ENCODE results near the gene RAPGEF2. TPM values are rescaled to one million over a fixed set of nuclear protein-coding genes. Genes with fewer than 3 reads are reported as not detected.
A peak's percentile ranks its signal among the peaks of the same experiment; 100 is the strongest.

RAPGEF2 gene
- total RNA-seq, 1 donor = 50.3 TPM

- no peaks in the 10 kb centered on the region for H3K9me3 ChIP-seq (ENCODE audit: low read depth, low read length)
- no peak overlapping the region for H3K27ac ChIP-seq (ENCODE audit: low read depth, low read length)
- no peak for TF ChIP-seq CTCF (IDR thresholded peaks at IDR 0.05; ENCODE audit: extremely low read depth, low read depth, low read length)
- H4K20me1 ChIP-seq (ENCODE audit: insufficient read depth, low read length) = no peaks in the 10 kb centered on the region
- H3K79me2 ChIP-seq (ENCODE audit: insufficient read depth, low read length) = no peaks in the 10 kb centered on the region
- H3K4me3 ChIP-seq (ENCODE audit: insufficient read depth, low read length) = no peak overlapping the region
- DNase-seq (ENCODE audit: insufficient read length, low spot score, missing footprints) = no peak
- H2AFZ ChIP-seq (ENCODE audit: low read length) = no peak overlapping the region
- peaks cover 14% of the 10 kb centered on the region for H3K36me3 ChIP-seq (ENCODE audit: insufficient read depth, low read length)
- no peak overlapping the region for H3K4me2 ChIP-seq (ENCODE audit: insufficient read depth, low read length)
- H3K27me3 ChIP-seq (ENCODE audit: insufficient read depth, low read length) = no peaks in the 10 kb centered on the region
- peaks cover 7% of the 10 kb centered on the region for H3K4me1 ChIP-seq (ENCODE audit: insufficient read depth, low read length)
Observed at GRCh38 chr4:159334461-159334860, 231.6 kb downstream of the RAPGEF2 start.

- peaks cover 14% of the 10 kb centered on the region for H3K36me3 ChIP-seq (ENCODE audit: insufficient read depth, low read length)
- no peak overlapping the region for H3K27ac ChIP-seq (ENCODE audit: low read depth, low read length)
- peaks cover 7% of the 10 kb centered on the region for H3K4me1 ChIP-seq (ENCODE audit: insufficient read depth, low read length)
- no peaks in the 10 kb centered on the region for H4K20me1 ChIP-seq (ENCODE audit: insufficient read depth, low read length)
- no peak for TF ChIP-seq CTCF (IDR thresholded peaks at IDR 0.05; ENCODE audit: extremely low read depth, low read depth, low read length)
- no peak overlapping the region for H2AFZ ChIP-seq (ENCODE audit: low read length)
- H3K27me3 ChIP-seq (ENCODE audit: insufficient read depth, low read length) = no peaks in the 10 kb centered on the region
- no peak overlapping the region for H3K4me3 ChIP-seq (ENCODE audit: insufficient read depth, low read length)
- no peaks in the 10 kb centered on the region for H3K9me3 ChIP-seq (ENCODE audit: low read depth, low read length)
- no peaks in the 10 kb centered on the region for H3K79me2 ChIP-seq (ENCODE audit: insufficient read depth, low read length)
- H3K4me2 ChIP-seq (ENCODE audit: insufficient read depth, low read length) = no peak overlapping the region
- peak; percentile 77 for DNase-seq (ENCODE audit: insufficient read length, low spot score, missing footprints)
Observed at GRCh38 chr4:159337041-159337440, 234.2 kb downstream of the RAPGEF2 start.

- Histone ChIP-seq H3K79me2 (ENCODE audit: insufficient read depth, low read length) (no peaks in the 10 kb centered on the region), H3K27ac (ENCODE audit: low read depth, low read length) (no peak overlapping the region), H3K4me1 (ENCODE audit: insufficient read depth, low read length) (peaks cover 7% of the 10 kb centered on the region), H4K20me1 (ENCODE audit: insufficient read depth, low read length) (no peaks in the 10 kb centered on the region), H3K4me2 (ENCODE audit: insufficient read depth, low read length) (no peak overlapping the region), H3K9me3 (ENCODE audit: low read depth, low read length) (no peaks in the 10 kb centered on the region), H2AFZ (ENCODE audit: low read length) (no peak overlapping the region), H3K27me3 (ENCODE audit: insufficient read depth, low read length) (no peaks in the 10 kb centered on the region), H3K4me3 (ENCODE audit: insufficient read depth, low read length) (no peak overlapping the region), H3K36me3 (ENCODE audit: insufficient read depth, low read length) (peaks cover 41% of the 10 kb centered on the region)
- TF ChIP-seq CTCF (IDR thresholded peaks at IDR 0.05; ENCODE audit: extremely low read depth, low read depth, low read length) = no peak
- DNase-seq (ENCODE audit: insufficient read length, low spot score, missing footprints) = no peak
Observed at GRCh38 chr4:159341522-159341921, 238.6 kb downstream of the RAPGEF2 start.

- Histone ChIP-seq H2AFZ (ENCODE audit: low read length) (no peak overlapping the region), H3K4me1 (ENCODE audit: insufficient read depth, low read length) (no peaks in the 10 kb centered on the region), H3K27me3 (ENCODE audit: insufficient read depth, low read length) (no peaks in the 10 kb centered on the region), H3K36me3 (ENCODE audit: insufficient read depth, low read length) (peaks cover 47% of the 10 kb centered on the region), H3K27ac (ENCODE audit: low read depth, low read length) (no peak overlapping the region), H3K4me2 (ENCODE audit: insufficient read depth, low read length) (no peak overlapping the region), H3K4me3 (ENCODE audit: insufficient read depth, low read length) (no peak overlapping the region), H4K20me1 (ENCODE audit: insufficient read depth, low read length) (no peaks in the 10 kb centered on the region), H3K9me3 (ENCODE audit: low read depth, low read length) (no peaks in the 10 kb centered on the region), H3K79me2 (ENCODE audit: insufficient read depth, low read length) (no peaks in the 10 kb centered on the region)
- TF ChIP-seq CTCF (IDR thresholded peaks at IDR 0.05; ENCODE audit: extremely low read depth, low read depth, low read length) = no peak
- no peak for DNase-seq (ENCODE audit: insufficient read length, low spot score, missing footprints)
Observed at GRCh38 chr4:159342374-159342773, 239.5 kb downstream of the RAPGEF2 start.

All from osteoblast (primary cell).